HepG2 (cell line): ENCODE results near the gene EARS2. TPM values are rescaled to one million over a fixed set of nuclear protein-coding genes. Genes with fewer than 3 reads are reported as not detected.

ENCODE experiments used
- E2F1 ChIP-seq: sonication (generic); formaldehyde crosslinking; IDR thresholded peaks from 2 replicates; pipeline ENCODE4 v1.5.0; 2020; ENCODE audit warnings: missing genetic modification reagents
- FOSL1 ChIP-seq: sonication (generic); formaldehyde crosslinking; IDR thresholded peaks from 2 replicates; pipeline ENCODE4 v1.9.0; 2021; ENCODE audit warnings: missing genetic modification reagents, borderline replicate concordance
- JDP2 ChIP-seq: sonication (generic); formaldehyde crosslinking; IDR thresholded peaks from 2 replicates; pipeline ENCODE4 v1.8.1; 2022; ENCODE audit warnings: missing genetic modification reagents, borderline replicate concordance
- LCORL ChIP-seq, 2 experiments: fragments of 450-650 bp in 1 of 2; sonication (generic) in 1 of 2; formaldehyde crosslinking in 1 of 2; IDR thresholded peaks; 2 replicates each; pipeline versions ENCODE4 v1.5.0 to v1.6.1; 2017 to 2020; ENCODE audit warnings: antibody characterized with exemption in 1 of 2, missing genetic modification reagents in 1 of 2
- MAF1 ChIP-seq: sonication (generic); formaldehyde crosslinking; IDR thresholded peaks from 2 replicates; pipeline ENCODE4 v1.5.0; 2020; ENCODE audit warnings: missing genetic modification reagents, borderline replicate concordance
- MAFK ChIP-seq, 2 experiments: IDR thresholded peaks in 1 of 2; conservative IDR thresholded peaks in 1 of 2; 2 replicates each; pipeline ENCODE4 v1.6.1; 2011; ENCODE audit warnings: improper control_type of control experiment in 2 of 2, low read length in 2 of 2
- MYNN ChIP-seq: sonication (generic); formaldehyde crosslinking; IDR thresholded peaks from 2 replicates; pipeline ENCODE4 v1.4.0; 2020; ENCODE audit warnings: mild to moderate bottlenecking, low read depth, missing genetic modification reagents
- MZF1 ChIP-seq: sonication (generic); formaldehyde crosslinking; IDR thresholded peaks from 2 replicates; pipeline ENCODE4 v1.8.1; 2023; ENCODE audit warnings: mild to moderate bottlenecking, missing genetic modification reagents, borderline replicate concordance
- POLR2G ChIP-seq: fragments of 200-400 bp; formaldehyde crosslinking; IDR thresholded peaks from 2 replicates; pipeline ENCODE4 v1.6.1; 2018; ENCODE audit warnings: mild to moderate bottlenecking, low read depth, low read length, moderate library complexity
- RBM22 ChIP-seq: fragments of 200-400 bp; formaldehyde crosslinking; optimal IDR thresholded peaks from 2 replicates; pipeline ENCODE3; 2017; ENCODE audit warnings: mild to moderate bottlenecking, low read length, moderate library complexity
- SMAD3 ChIP-seq: sonication (generic); formaldehyde crosslinking; IDR thresholded peaks from 2 replicates; pipeline ENCODE4 v1.4.0; 2020; ENCODE audit warnings: missing genetic modification reagents
- TEAD2 ChIP-seq: sonication (generic); formaldehyde crosslinking; IDR thresholded peaks from 2 replicates; pipeline ENCODE4 v1.9.0; 2021; ENCODE audit warnings: missing genetic modification reagents
- TERF1 ChIP-seq: sonication (generic); formaldehyde crosslinking; IDR thresholded peaks from 2 replicates; pipeline ENCODE4 v1.8.0; 2022; ENCODE audit warnings: mild to moderate bottlenecking, missing genetic modification reagents, moderate library complexity
- ZFP90 ChIP-seq: sonication (generic); formaldehyde crosslinking; IDR thresholded peaks from 2 replicates; pipeline ENCODE4 v1.8.0; 2022; ENCODE audit warnings: missing genetic modification reagents, mild to moderate bottlenecking, inconsistent platforms, borderline replicate concordance
- ZNF142 ChIP-seq: sonication (generic); formaldehyde crosslinking; IDR thresholded peaks from 2 replicates; pipeline ENCODE4 v1.4.0; 2020; ENCODE audit warnings: missing genetic modification reagents
- ZNF597 ChIP-seq: sonication (generic); formaldehyde crosslinking; IDR thresholded peaks from 2 replicates; pipeline ENCODE4 v1.5.0; 2020; ENCODE audit warnings: missing genetic modification reagents
- ZNF713 ChIP-seq: sonication (generic); formaldehyde crosslinking; IDR thresholded peaks from 2 replicates; pipeline ENCODE4 v1.4.0; 2020; ENCODE audit warnings: mild to moderate bottlenecking, missing genetic modification reagents
- polyA plus RNA-seq, 8 experiments: library from polyadenylated mRNA; depleted of rRNA in 3 of 8; stranded (reverse) in 7 of 8; unstranded in 1 of 8; fragments of >200 nt; fragmentation: Illumina TruSeq in 4 of 8; extraction: Trizol in 4 of 8; gene quantifications; 2 replicates each; pipeline versions ENCODE4 v1.2.1 to v1.2.3, GENCODE V29; 2011 to 2016; ENCODE audit warnings: low read depth in 4 of 8, missing spikeins in 1 of 8, mixed read lengths in 1 of 8; ENCODE audit not compliant: insufficient read depth in 1 of 8
- total RNA-seq, 5 experiments: library from RNA; depleted of rRNA; stranded (reverse); fragments of >200 nt; fragmentation: Illumina TruSeq; extraction: Trizol; gene quantifications; 2 replicates each; pipeline ENCODE4 v1.2.3, GENCODE V29; 2016; ENCODE audit warnings: low read depth in 1 of 5

Gene EARS2
- total and polyA plus RNA-seq, 2 of the 13 experiments (the other 11 are each of a cell fraction or from before 2014, with no cell fraction given), result 49.4 to 80.4 TPM

GRCh38 chr16:23510164-23510914, 46.8 kb downstream of the EARS2 start, which contains the start of gene GGA2 (continued):
- TF ChIP-seq TERF1 (CRISPR knock-in tag), result peak; percentile 89
- TF ChIP-seq MAFK (conservative IDR thresholded peaks at IDR 0.05 in 1 of 2, IDR thresholded peaks at IDR 0.05 in 1 of 2; ENCODE audit: low read length in 2 of 2), result peak; percentile 37 to 51; a peak in 3 of 4 replicates
- 0 out of 2 replicates have a peak, but pooled peaks have one; percentile 31 for TF ChIP-seq MZF1
- TF ChIP-seq E2F1 (CRISPR knock-in tag), result peak; percentile 87
- no peak; the same call in 1 of the 2 replicates for TF ChIP-seq MAF1 (CRISPR knock-in tag)
- no peak for TF ChIP-seq JDP2 (CRISPR knock-in tag)
- peak; percentile 88 for TF ChIP-seq ZFP90 (CRISPR knock-in tag)
- peak; percentile 94 for TF ChIP-seq MYNN (CRISPR knock-in tag)
- peak; percentile 79; the same call in 1 of the 2 replicates for TF ChIP-seq TEAD2
- peak; percentile 94; the same call in 1 of the 2 replicates for TF ChIP-seq ZNF597 (CRISPR knock-in tag)
- TF ChIP-seq POLR2G, result peak; percentile 98
- TF ChIP-seq RBM22, result peak; percentile 97
- peak; percentile 72 for TF ChIP-seq SMAD3 (CRISPR knock-in tag)
- no peak for TF ChIP-seq LCORL (IDR thresholded peaks at IDR 0.05)
- peak; percentile 33; the same call in 1 of the 2 replicates for TF ChIP-seq LCORL (CRISPR knock-in tag; IDR thresholded peaks at IDR 0.05)
- TF ChIP-seq ZNF142, result peak; percentile 96
- TF ChIP-seq FOSL1 (CRISPR knock-in tag), result 0 out of 2 replicates have a peak, but pooled peaks have one; percentile 10
- peak; percentile 93; the same call in 1 of the 2 replicates for TF ChIP-seq ZNF713 (CRISPR knock-in tag)
